GM20000 (cell line): Measurements from ENCODE around the gene KLF15.

Source experiments
- DNase-seq: peaks from one replicate; pipeline ENCODE4 v3.0.0; 2012; ENCODE audit warnings: low spot score
- CTCF ChIP-seq: IDR thresholded peaks from 2 replicates; pipeline ENCODE4 v1.5.1; 2012; ENCODE audit warnings: mild to moderate bottlenecking, control low read depth; ENCODE audit errors: extremely low read depth, missing control alignments

Gene KLF15

GRCh38 chr3:126354776-126355175 lies 2.4 kb downstream of the KLF15 start:
- TF ChIP-seq CTCF: no peak
- no peak for DNase-seq

DNA sequence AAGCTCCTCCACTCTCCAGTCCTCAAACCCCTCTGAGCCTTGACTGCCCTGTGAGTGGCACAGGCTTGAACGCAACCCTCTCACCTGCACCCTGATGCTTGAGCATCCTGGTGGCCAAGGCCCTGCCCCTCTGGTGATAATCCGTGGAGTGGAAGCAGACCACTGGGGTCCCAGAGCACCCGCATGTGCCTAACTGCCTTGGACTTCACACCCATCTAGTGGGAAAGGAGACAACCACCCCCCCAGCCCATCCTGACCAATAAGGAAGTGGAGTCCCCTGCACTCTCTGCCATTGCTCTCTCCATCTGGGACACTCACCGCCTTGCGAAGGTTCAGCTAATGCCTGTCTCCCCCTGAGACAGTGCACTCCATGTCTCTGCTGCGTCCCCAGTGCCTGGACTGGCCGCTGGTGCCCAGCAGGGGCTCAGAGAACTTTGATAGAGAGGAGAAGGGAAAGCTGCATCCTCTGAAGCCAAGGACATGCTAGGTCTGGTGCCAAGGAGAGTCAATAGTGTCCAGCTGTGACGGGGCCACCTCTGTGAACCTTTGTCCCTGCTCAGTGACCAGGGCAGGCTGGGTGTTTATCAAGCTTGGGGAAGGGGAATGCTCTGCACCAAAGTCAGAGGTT lies 3.4 kb downstream of the KLF15 start:
- DNase-seq: no peak
- no peak for TF ChIP-seq CTCF

DNA sequence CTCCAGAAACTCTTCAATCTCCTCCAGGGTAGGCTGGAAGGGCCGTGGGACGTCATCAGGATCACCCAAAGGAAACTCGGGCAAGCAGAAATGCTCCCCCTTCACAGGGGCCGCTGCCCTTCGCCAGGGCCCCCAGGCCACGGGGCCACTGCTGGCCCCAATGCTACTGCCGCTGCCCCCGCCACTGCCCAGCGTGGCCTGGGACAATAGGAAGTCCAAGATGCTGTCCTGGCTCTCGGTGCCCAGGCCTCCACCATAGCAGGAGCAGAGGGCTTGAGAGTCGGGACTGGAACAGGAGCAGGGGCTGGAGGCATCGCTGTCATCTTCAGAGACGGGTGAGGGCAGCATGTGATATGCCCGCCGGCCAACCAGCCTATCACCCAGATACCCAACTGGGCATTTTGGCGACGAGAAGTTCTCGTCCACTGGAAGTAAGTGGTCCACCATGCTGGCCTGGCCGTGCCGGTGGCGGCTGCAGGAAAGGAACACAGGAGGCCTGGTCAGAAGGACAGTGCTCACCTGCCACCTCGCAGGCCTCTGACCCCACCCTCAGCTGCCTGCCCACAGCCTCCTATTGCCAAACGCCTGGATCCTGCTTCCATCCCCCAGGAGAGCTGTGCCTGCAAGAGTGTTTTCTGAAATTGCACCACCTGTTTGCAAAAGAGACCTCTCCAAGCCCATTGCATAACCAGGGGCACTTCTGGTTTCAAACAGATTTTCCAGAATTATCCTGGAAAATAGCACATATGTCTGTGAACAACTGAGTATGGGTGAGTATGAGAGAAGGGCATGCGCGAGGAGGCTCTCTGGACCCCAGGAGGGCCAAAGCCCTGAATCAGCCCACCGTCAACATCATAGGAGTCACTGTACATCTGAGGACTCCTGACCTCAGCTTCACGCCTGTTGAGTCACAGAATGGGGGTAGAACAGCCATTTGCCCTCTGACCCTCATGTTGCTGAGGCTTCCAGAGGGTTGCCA lies 4.4 kb downstream of the KLF15 start:
- TF ChIP-seq CTCF: no peak
- no peak for DNase-seq

GRCh38 chr3:126351771-126352475 lies 5.3 kb downstream of the KLF15 start:
- DNase-seq: no peak
- no peak for TF ChIP-seq CTCF

DNA sequence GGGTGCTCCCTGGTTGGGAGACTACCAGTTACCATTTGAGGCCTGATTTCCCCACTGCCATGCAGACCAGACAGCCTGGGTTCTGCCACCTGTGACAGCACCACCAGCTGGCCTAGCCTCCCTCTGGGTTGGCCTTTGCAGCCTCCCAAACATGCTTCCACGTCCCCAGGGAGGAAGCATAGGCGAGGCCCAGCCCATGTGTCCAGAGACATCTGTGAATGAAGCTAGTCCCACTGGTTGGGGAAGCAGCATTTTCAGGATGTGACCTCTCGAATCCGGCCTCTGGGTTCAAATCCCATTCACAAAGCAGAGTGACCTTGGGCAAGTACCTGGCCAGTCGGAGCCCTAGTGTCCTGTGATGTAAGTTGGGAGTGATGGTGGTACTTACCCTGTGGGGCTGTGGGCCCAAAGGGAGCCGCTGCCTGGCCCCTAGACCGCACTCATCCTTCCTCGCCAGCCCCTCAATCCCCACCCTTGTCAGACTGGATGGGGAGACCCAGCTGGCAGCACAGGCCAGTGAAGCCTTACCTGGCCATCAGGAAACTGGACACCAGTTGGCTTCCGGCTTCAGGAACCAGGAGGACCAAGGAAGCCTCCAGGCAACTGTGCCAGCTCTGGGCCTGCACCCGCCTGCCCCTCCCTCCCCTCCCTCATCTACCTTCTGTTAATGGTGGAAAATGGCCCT lies 6.0 kb downstream of the KLF15 start:
- no peak for DNase-seq
- TF ChIP-seq CTCF: no peak

GRCh38 chr3:126350502-126351085 lies 6.6 kb downstream of the KLF15 start:
- TF ChIP-seq CTCF: no peak
- no peak for DNase-seq
